Posterior cingulate gyrus (tissue), 11 donors: Measurements from ENCODE around the gene LRRC63.
"Not testable (repeated sequence)": the region's sequence is repeated elsewhere in the genome, so short reads cannot be mapped to it uniquely, and the experiment has no call there.

ENCODE experiments used
- DNase-seq, 10 donors: peaks; one replicate each; pipeline versions ENCODE4 v3.0.0 to v3.0.0-alpha.2; 2020 to 2021; ENCODE audit warnings: mixed read lengths in 3 of 10
- intact Hi-C: fragments of 100-400 bp; cut with DNase I; formaldehyde crosslinking; loops from one replicate; pipeline ENCODE4 v1.15.1; 2023

LRRC63 gene

GRCh38 chr13:46220234-46220633, 8.5 kb downstream of the LRRC63 start:
- DNase-seq, intact Hi-C loops: not testable (repeated sequence)

GRCh38 chr13:46229251-46229650, 17.5 kb downstream of the LRRC63 start:
- DNase-seq = no peak
- intact Hi-C loops = no loop called here

- intact Hi-C loops = no loop called here
- no peak for DNase-seq
Observed at GRCh38 chr13:46232281-46232680, 20.6 kb downstream of the LRRC63 start.

DNA sequence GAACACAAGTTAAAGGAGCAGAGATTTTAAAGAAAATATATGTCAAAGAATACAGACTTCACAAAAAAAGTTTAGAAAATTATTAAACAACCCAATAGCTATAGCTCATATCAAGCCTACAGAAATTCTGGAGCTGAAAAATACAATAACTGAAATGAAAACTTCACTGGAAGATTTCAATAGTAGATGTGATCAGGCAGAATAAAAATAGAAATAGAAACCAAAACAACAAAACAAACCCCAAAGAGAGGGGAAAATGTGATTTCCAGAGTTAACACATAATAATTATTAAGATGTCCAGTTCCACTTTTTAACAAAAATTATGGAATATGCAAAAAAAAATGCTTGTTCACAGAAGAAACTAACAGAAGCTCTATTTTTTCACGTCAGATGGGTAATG, 23.6 kb downstream of the LRRC63 start:
- no peak for DNase-seq
- intact Hi-C loops = no loop called here

- no peak for DNase-seq
- intact Hi-C loops = no loop called here
Observed at GRCh38 chr13:46265292-46265691, 53.6 kb downstream of the LRRC63 start.

DNA sequence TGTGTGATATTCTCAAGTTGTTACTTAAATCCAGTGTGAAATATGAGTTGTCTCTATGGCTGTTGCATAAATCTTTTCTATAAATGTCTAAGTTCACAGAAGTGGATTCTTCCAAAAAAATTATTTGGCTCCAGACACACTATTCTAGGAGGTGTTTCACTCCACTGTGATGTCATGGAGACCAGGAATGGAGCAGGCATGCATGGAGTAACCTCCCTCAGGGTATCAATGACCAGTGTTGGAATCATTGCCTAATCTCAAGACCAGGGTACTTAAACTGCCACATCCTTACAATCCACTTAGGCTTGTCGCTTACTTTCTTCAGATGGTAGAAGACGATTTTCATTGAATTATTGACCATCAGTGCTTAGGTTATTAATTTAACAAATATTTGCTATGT, 55.4 kb downstream of the LRRC63 start:
- intact Hi-C loops = no loop called here
- DNase-seq = no peak

DNA sequence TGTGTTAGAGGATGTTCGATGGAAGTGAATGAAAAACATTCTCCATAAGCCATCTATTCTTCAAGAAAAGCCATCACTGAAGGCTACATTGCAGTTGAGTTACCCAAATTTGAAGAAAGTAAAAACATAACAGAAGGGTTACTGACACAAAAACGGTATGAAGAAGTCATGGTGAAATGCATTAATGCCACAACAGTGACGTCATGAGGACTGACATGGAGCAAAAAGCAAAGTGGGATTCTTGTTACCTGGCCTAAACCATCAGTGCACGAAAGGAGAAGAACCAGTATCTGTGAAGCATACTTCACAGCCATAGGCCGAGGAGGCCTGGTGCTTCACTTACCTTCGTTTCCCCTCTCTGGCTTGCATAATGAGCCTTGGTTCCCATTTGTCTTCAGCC, 58.7 kb downstream of the LRRC63 start:
- intact Hi-C loops = no loop called here
- DNase-seq = no peak

DNA sequence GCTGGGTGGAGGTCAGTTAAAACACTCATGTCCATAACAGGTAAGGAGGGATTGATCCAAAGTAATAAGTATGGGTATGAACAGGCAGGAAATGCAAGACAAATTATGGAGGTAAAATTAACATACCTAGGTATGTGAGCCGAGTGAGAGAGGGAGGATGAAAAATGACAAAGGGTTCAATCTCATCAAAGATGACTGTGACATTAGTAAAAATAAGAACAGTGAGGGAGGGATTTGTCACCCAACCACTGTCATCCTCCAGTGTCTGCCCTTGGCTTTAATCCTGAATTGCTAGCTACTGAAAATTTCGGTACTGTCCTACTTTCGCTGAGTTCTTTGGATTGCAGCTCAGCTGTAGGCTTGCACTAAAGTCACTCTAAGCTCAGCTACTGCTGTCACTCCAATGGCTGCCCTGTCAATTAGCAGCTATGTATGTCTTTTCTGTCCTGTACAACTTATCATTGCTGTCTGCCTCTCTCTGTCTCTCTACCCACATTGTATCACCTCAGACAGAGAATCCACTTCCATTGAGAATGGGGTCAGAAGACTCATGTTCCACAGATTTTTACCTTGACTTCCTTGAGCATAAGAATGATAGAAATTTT, 62.5 kb downstream of the LRRC63 start:
- intact Hi-C loops = no loop called here
- no peak for DNase-seq

DNA sequence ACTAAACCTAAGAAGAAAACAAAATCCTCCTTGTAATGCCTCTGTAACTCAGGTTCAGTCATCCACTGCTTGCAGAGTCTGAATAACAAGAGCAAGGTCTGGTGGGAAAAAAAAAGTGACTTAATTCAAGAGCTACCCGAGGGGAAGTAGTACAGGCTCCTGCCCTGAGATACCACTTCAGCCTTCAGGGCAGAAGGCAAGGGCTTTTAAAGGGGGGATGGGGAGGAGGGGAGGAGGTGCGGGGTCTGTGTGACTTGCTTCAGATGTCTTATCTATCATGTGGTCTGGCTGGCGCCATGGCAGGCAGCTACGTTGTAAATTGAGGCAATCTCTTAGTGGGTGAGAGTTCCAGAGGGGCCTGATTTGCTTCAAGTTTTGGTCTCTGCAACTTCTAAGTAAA, 66.7 kb downstream of the LRRC63 start:
- intact Hi-C loops = no loop called here
- DNase-seq = no peak

DNA sequence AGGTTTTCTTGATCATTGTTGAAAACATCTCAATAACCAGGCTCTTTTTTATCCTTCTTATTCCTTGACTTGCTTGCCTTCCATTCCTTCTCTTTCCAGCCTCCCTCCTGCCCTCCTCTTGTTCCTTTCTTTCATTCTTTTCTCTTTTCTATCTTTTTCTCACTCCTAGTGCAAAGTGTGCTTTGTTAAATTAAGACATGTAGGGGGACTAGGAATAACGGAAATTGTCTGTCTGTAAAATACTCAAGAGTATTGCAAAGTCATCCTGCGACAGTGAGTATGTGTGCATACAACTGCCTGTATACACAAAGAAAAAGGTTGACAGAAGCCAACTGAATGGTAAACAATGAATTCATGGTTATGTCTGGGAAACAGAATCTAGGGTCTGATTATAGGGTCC, 70.1 kb downstream of the LRRC63 start:
- intact Hi-C loops = no loop called here

GRCh38 chr13:46283912-46284824, 72.4 kb downstream of the LRRC63 start:
- DNase-seq, intact Hi-C loops: not testable (repeated sequence)

More for the DNA sequence above, 70.1 kb downstream of the LRRC63 start:
- DNase-seq = no peak

DNA sequence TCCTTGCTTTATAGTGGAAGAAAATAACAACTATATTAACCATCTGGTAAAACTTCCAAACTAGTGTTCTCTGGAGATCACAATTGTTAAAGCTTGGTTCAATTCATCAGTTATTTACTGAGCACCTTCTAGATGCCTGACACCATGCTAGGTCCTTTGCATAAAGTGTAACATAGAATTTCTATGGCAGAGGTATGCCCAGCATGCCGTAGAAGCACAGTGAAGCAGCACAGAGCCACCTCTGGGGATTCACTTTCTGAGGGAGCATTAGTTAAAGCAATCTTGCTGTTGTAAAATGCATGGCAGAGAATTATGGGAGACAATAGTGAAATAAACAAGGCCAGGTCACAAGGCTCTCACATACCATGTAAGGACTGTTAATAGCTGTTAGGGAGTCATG, 75.2 kb downstream of the LRRC63 start:
- no peak for DNase-seq
- intact Hi-C loops = no loop called here

GRCh38 chr13:46288570-46289259, 77.0 kb downstream of the LRRC63 start:
- no peak for DNase-seq
- intact Hi-C loops = no loop called here

GRCh38 chr13:46289260-46289955, 77.7 kb downstream of the LRRC63 start:
- intact Hi-C loops = no loop called here
- no peak for DNase-seq

- intact Hi-C loops = no loop called here
- no peak for DNase-seq
Observed at GRCh38 chr13:46290434-46290833, 78.7 kb downstream of the LRRC63 start.

DNA sequence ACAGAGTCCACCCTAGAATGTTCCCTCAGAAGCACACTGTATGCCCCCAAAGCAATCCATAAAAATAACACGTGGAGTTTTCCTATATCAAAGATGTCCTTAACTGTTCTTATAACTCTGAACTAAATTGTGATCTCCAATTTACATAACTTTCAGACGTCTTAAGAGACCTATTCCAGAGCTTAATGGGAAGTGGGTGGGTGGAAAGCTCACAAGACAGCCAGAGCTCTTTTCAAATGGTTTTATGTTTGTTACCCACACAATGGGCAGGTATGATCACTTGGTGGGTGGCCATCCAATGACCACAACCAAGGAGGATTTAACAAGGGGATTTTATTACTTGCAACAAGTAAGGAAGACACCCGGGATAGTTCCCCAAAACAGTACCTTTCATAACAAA, 81.7 kb downstream of the LRRC63 start:
- no peak for DNase-seq
- intact Hi-C loops = no loop called here

DNA sequence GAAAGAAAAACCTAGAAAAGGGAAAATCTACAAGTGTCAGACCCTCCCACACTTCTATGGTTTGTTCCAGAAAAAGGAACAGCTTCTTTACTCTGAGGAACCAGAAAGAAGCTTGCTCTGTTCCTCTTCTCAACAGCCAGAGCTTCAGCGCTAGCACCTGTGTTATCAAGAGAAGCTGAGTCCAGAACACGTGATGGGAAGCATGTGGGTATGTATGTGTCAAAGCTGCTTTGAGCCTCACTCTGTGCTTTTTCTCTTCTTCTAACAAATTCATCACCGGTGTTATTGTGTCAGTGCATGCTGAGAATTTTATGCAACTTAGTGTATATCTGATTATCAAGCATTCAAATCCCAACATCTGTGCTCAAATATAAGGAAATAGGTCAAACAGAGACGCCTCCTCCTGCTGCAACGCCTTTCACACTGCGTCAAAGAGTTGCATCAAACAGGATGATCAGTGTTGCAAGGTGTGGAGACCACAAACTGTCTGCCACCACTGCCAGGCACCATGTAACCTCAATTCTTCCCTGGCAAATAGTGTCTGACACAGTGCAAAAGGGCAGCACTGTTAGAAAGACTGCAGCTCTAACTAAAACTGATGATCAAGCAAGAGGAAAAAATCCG, 83.9 kb downstream of the LRRC63 start:
- intact Hi-C loops = no loop called here
- DNase-seq = no peak

DNA sequence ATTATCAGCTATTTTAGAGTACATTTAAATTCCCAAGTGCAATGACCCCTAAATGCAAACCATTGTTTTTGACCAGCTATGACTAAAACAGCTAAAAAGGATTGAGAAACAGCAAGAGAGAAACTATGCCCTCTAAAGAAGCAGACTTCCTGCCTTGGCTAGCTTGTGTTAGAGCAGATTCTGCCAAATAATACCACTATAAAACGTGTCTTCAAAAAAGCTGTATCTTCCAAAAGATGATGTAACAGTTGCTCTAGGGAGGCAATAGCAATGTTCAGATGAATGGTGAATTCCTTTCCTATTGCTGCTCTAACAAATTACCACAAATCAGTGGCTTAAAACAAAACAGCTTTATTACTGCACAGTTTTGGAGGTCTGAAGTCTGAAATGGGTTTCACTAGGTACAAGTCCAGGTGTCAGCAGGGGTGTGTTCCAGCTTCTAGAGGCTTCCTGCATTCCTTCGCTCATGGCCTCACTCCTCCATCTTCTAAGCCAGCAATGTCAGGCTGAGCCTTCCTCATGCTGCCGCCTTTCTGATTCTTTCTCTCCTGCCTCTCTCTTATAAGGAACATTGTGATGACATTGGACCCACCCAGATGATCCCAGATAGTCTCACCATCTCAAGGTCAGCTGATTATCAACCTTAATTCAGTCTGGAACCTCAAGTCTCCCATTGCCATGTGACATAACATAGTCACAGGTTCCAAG, 84.5 kb downstream of the LRRC63 start:
- intact Hi-C loops = no loop called here
- no peak for DNase-seq

DNA sequence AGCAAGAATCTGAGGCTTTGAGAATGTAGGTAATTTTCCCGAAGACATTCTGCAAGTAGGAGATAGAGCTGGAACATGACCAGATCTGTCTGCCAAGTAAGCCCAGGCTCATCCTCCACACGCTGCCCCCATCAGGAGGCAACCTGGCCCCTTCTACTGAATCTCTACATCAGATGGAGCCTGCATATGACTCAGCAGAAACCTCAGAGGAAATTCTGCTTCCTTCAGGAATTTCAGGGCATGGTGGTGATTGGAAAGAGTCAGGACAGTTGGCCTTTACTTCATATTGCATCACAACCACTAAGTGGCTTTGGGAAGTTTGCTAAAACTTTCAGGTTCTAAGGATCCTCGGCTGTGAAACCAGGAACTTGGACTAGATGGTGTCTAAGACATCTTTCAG, 85.2 kb downstream of the LRRC63 start:
- intact Hi-C loops = no loop called here
- DNase-seq = no peak

- no peak for DNase-seq
- intact Hi-C loops = no loop called here
Observed at GRCh38 chr13:46297361-46297811, 85.7 kb downstream of the LRRC63 start.
